Testis (tissue), 5 donors: Measurements from ENCODE around the gene ZNF892. TPM values are rescaled to one million over a fixed set of nuclear protein-coding genes. Genes with fewer than 3 reads are reported as not detected.
A peak's percentile ranks its signal among the peaks of the same experiment; 100 is the strongest.

Source experiments
- DNase-seq: peaks from one replicate; pipeline ENCODE4 v3.0.0-alpha.2; 2019
- H3K27ac ChIP-seq, 2 donors: fragments of 200-600 bp; sonication (generic); one replicate each; pipeline ENCODE4 v1.5.1; 2019
- H3K27me3 ChIP-seq: fragments of 200-600 bp; sonication (generic); one replicate; pipeline ENCODE4 v1.5.1; 2019
- H3K36me3 ChIP-seq: fragments of 200-600 bp; sonication (generic); one replicate; pipeline ENCODE4 v1.5.1; 2017; ENCODE audit warnings: low read depth; ENCODE audit errors: missing control alignments
- H3K4me1 ChIP-seq: fragments of 200-600 bp; sonication (generic); one replicate; pipeline ENCODE4 v1.5.1; 2019
- H3K4me3 ChIP-seq, 2 donors: fragments of 200-600 bp; sonication (generic); one replicate each; pipeline ENCODE4 v1.5.1; 2017 to 2019
- H3K9me3 ChIP-seq: fragments of 200-600 bp; sonication (generic); one replicate; pipeline ENCODE4 v1.5.1; 2017
- CTCF ChIP-seq, 3 experiments: fragments of 450-650 bp in 2 of 3; fragments of 200-600 bp in 1 of 3; sonication (generic) in 1 of 3; IDR thresholded peaks; one replicate each; pipeline ENCODE4 v1.5.1; 2016 to 2019; ENCODE audit warnings: antibody characterized with exemption in 3 of 3, mild to moderate bottlenecking in 2 of 3, moderate library complexity in 1 of 3
- POLR2A ChIP-seq: fragments of 450-650 bp; IDR thresholded peaks from one replicate; pipeline ENCODE4 v1.6.1; 2017; ENCODE audit warnings: antibody characterized with exemption, mild to moderate bottlenecking, moderate library complexity
- WGBS, 2 donors: methylation state at CpG; one replicate each; pipeline ENCODE4 v1.1.5; 2018; 5-methylcytosine and 5-hydroxymethylcytosine counted together
- intact Hi-C: fragments of 100-400 bp; cut with DNase I; formaldehyde crosslinking; loops from one replicate; pipeline ENCODE4 v1.15.1; 2023; ENCODE audit warnings: low total_unique reads
- long read RNA-seq, 2 donors: transcript quantifications; one replicate each; lab custom pipeline, GENCODE V29; 2026
- polyA plus RNA-seq: library from polyadenylated mRNA; stranded (reverse); fragments of 350-450 nt; fragmentation: Illumina TruSeq; extraction: RNeasy Lipid Tissue Mini Kit (QIAGEN cat#74804); gene quantifications from one replicate; pipeline ENCODE4 v1.2.3, GENCODE V29; 2014; ENCODE audit warnings: low read depth, low replicate concordance; ENCODE audit not compliant: insufficient read depth
- total RNA-seq, 2 donors: library from RNA; depleted of rRNA; stranded (reverse); fragments of >200 nt; gene quantifications; one replicate each; pipeline ENCODE4 v1.2.3, GENCODE V29; 2016

The ZNF892 gene
- total RNA-seq (10 to 100 TPM; 12.1 to 12.3 TPM), polyA plus RNA-seq (7.1 TPM)
- long read RNA-seq, donor 1, partial matches to known transcripts = 0 of 1 reads
- long read RNA-seq, donor 1, other reads (novel, unspliced or antisense) = 0 of 1 reads
- long read RNA-seq, donor 2 = 0 reads

- peak; percentile 96 for DNase-seq
- Histone ChIP-seq H3K9me3 (no peaks in the 10 kb centered on the region), H3K27ac (peak within 1 kb of the TSS; percentile 71 to 85), H3K4me3 (peak within 1 kb of the TSS; percentile 76 to 85), H3K36me3 (no peaks in the 10 kb centered on the region), H3K27me3 (no peaks in the 10 kb centered on the region), H3K4me1 (peaks cover 8% of the 10 kb centered on the region)
- 1% methylated on average over 20 to 67 of the region's 74 CpGs for WGBS, 2 donors
- TF ChIP-seq CTCF (IDR thresholded peaks at IDR 0.05) = peak in 2 of 3 experiments; percentile 10 to 11
- TF ChIP-seq POLR2A = no peak
- intact Hi-C loops = no loop called here
Observed at GRCh38 chr2:95207111-95207961, at the start of gene ZNF892. TSS of gene ZNF892 (plus strand) at chr2:95207521. CDS start at chr2:95207816, 295 bp downstream.

GRCh38 chr2:95158441-95158840 lies 48.9 kb upstream of the ZNF892 start:
- TF ChIP-seq POLR2A (no peak), CTCF (IDR thresholded peaks at IDR 0.05) (no peak)
- Histone ChIP-seq H3K9me3 (no peaks in the 10 kb centered on the region), H3K36me3 (no peaks in the 10 kb centered on the region), H3K27ac (peak overlapping the region; percentile 31 to 71), H3K27me3 (no peaks in the 10 kb centered on the region), H3K4me3 (peak overlapping the region; percentile 64 to 69), H3K4me1 (peaks cover 11% of the 10 kb centered on the region)
- intact Hi-C loops = no loop called here
- 26 to 51% methylated on average over 5 to 10 of the region's 10 CpGs for WGBS, 2 donors
- DNase-seq = no peak

- intact Hi-C loops = no loop called here
- WGBS, 2 donors = 1% methylated on average over 36 of the region's 58 CpGs; no CpG with 5 or more reads in 1 of the 2 donors
Observed at GRCh38 chr2:95158891-95159619, 48.3 kb upstream of the ZNF892 start.

More at GRCh38 chr2:95158891-95159619, 48.3 kb upstream of the ZNF892 start:
- H3K4me3 ChIP-seq = peak overlapping the region; percentile 64 to 69
- no peak for TF ChIP-seq CTCF (IDR thresholded peaks at IDR 0.05)
- DNase-seq = peak; percentile 64
- H3K9me3 ChIP-seq = no peaks in the 10 kb centered on the region
- H3K36me3 ChIP-seq = no peaks in the 10 kb centered on the region
- H3K27ac ChIP-seq = peak overlapping the region; percentile 31 to 71
- peaks cover 11% of the 10 kb centered on the region for H3K4me1 ChIP-seq
- H3K27me3 ChIP-seq = no peaks in the 10 kb centered on the region
